Measurements from ENCODE around the gene ACOX3.

ACOX3 gene

GRCh38 chr4:8320386-8320750 lies 120.2 kb downstream of the ACOX3 start:
- H3K36me3 Mint-ChIP-seq (ENCODE audit: low read depth) = no peaks in the 10 kb centered on the region

GRCh38 chr4:8319731-8320385 lies 120.7 kb downstream of the ACOX3 start:
- H3K27me3 Mint-ChIP-seq (ENCODE audit: low read depth) = no peaks in the 10 kb centered on the region
- peak overlapping the region in 1 of 3 experiments; percentile 29 for H3K4me3 Mint-ChIP-seq
- H3K27ac Mint-ChIP-seq = peak overlapping the region in 2 of 3 experiments; percentile 30 to 75
- no peaks in the 10 kb centered on the region for H3K36me3 Mint-ChIP-seq (ENCODE audit: low read depth)
- TF ChIP-seq CTCF (IDR thresholded peaks at IDR 0.05; ENCODE audit: unreplicated experiment in 3 of 3) = no peak
- peaks cover 16% of the 10 kb centered on the region for H3K9me3 Mint-ChIP-seq
- H3K4me1 Mint-ChIP-seq = peaks cover 46% of the 10 kb centered on the region

More at GRCh38 chr4:8320386-8320750, 120.2 kb downstream of the ACOX3 start:
- Mint-ChIP-seq H3K4me3 (no peak overlapping the region), H3K27me3 (ENCODE audit: low read depth) (no peaks in the 10 kb centered on the region), H3K4me1 (peaks cover 41% of the 10 kb centered on the region), H3K27ac (peak overlapping the region in 1 of 3 experiments; percentile 75), H3K9me3 (peaks cover 16% of the 10 kb centered on the region)
- TF ChIP-seq CTCF (IDR thresholded peaks at IDR 0.05; ENCODE audit: unreplicated experiment in 3 of 3) = no peak

- H3K27me3 Mint-ChIP-seq (ENCODE audit: low read depth) = no peaks in the 10 kb centered on the region
- H3K4me3 Mint-ChIP-seq = no peak overlapping the region
- peaks cover 15% of the 10 kb centered on the region for H3K9me3 Mint-ChIP-seq
- peaks cover 46% of the 10 kb centered on the region for H3K4me1 Mint-ChIP-seq
- H3K27ac Mint-ChIP-seq = peak overlapping the region in 1 of 3 experiments; percentile 75
- no peaks in the 10 kb centered on the region for H3K36me3 Mint-ChIP-seq (ENCODE audit: low read depth)
- no peak for TF ChIP-seq CTCF (IDR thresholded peaks at IDR 0.05; ENCODE audit: unreplicated experiment in 3 of 3)
These were observed 121.5 kb downstream of the ACOX3 start for GRCh38 chr4:8319061-8319460.

- peaks cover 16% of the 10 kb centered on the region for H3K9me3 Mint-ChIP-seq
- H3K27ac Mint-ChIP-seq = peak overlapping the region in 2 of 3 experiments; percentile 58 to 72
- H3K4me3 Mint-ChIP-seq = no peak overlapping the region
- H3K4me1 Mint-ChIP-seq = peaks cover 46% of the 10 kb centered on the region
- H3K27me3 Mint-ChIP-seq (ENCODE audit: low read depth) = no peaks in the 10 kb centered on the region
- peaks cover 3% of the 10 kb centered on the region for H3K36me3 Mint-ChIP-seq (ENCODE audit: low read depth)
- TF ChIP-seq CTCF (IDR thresholded peaks at IDR 0.05; ENCODE audit: unreplicated experiment in 3 of 3) = no peak
These were observed 122.0 kb downstream of the ACOX3 start for GRCh38 chr4:8318509-8318908.

- Mint-ChIP-seq H3K27me3 (ENCODE audit: low read depth) (no peaks in the 10 kb centered on the region), H3K27ac (peak overlapping the region in 1 of 3 experiments; percentile 58), H3K9me3 (peaks cover 22% of the 10 kb centered on the region), H3K4me1 (peaks cover 46% of the 10 kb centered on the region), H3K4me3 (no peak overlapping the region), H3K36me3 (ENCODE audit: low read depth) (peaks cover 3% of the 10 kb centered on the region)
- TF ChIP-seq CTCF (IDR thresholded peaks at IDR 0.05; ENCODE audit: unreplicated experiment in 3 of 3) = no peak
These were observed 123.0 kb downstream of the ACOX3 start for GRCh38 chr4:8317474-8317873.

- Mint-ChIP-seq H3K36me3 (ENCODE audit: low read depth) (peaks cover 3% of the 10 kb centered on the region), H3K4me3 (no peak overlapping the region), H3K27ac (peak overlapping the region; percentile 58 to 80 (median 63)), H3K9me3 (peaks cover 22% of the 10 kb centered on the region), H3K27me3 (ENCODE audit: low read depth) (no peaks in the 10 kb centered on the region), H3K4me1 (peaks cover 46% of the 10 kb centered on the region)
- no peak for TF ChIP-seq CTCF (IDR thresholded peaks at IDR 0.05; ENCODE audit: unreplicated experiment in 3 of 3)
These were observed 123.6 kb downstream of the ACOX3 start for GRCh38 chr4:8316911-8317351.
